ENCODE measurements around the gene ZCCHC14. TPM values are rescaled to one million over a fixed set of nuclear protein-coding genes. Genes with fewer than 3 reads are reported as not detected.

Gene ZCCHC14
- total and polyA plus RNA-seq, 10 donors: 1.6 to 18.3 (median 13.2) TPM

DNA sequence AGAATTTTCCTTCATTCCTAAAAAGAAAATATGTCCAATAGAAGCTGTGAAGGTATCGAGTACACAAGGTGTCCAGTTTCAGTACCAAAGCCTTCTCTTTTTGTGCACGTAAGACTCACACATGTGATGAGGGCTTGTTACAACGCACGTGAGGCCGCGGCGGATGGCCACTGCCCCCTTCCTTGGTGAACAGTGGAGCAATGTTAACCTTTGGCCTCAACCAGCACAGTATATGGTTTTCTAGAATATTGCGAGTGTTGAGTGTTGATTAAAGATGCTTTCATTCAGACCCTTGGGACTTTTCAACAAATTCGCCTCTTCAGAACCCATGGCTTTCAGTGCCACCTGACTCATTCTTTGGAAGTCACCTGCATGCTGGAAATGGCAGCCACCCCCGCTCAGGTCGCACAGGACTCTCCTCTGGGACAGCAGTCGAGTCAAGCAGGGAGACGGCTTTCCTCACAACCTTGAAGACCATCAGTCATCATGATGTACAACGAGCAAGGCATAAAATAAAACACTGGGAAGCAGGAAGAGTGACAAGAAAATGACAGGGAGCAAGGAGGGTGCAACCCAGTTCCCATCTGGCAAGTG, 86.2 kb downstream of the ZCCHC14 start:
- H3K27me3 ChIP-seq (replicated peaks in 1 of 7): no peaks in the 10 kb centered on the region
- peaks cover 0 to 90% (median 54%) of the 10 kb centered on the region in 6 donors for H3K36me3 ChIP-seq
- H3K27ac ChIP-seq: peak overlapping the region in 7 of 8 donors; percentile 36 to 83 (median 79)
- no peaks in the 10 kb centered on the region for H3K9me3 ChIP-seq
- H3K4me3 ChIP-seq: no peak overlapping the region
- TF ChIP-seq POLR2AphosphoS5 (IDR thresholded peaks at IDR 0.05) (peak in 1 of 3 donors; percentile 35), POLR2A (IDR thresholded peaks at IDR 0.05) (no peak)
- intact Hi-C loops (cut with DNase I; ENCODE audit: low total_unique reads): no loop called here
- WGBS, 5 donors: 85 to 94% (median 91%) methylated on average over 14 of the region's 14 CpGs
- DNase-seq: peak; percentile 70
- H3K4me1 ChIP-seq: peaks cover 0 to 23% (median 19%) of the 10 kb centered on the region in 6 donors

GRCh38 chr16:87404764-87405625, 87.8 kb downstream of the ZCCHC14 start:
- no peaks in the 10 kb centered on the region for H3K27me3 ChIP-seq (replicated peaks in 1 of 7)
- H3K4me1 ChIP-seq: peaks cover 0 to 23% (median 19%) of the 10 kb centered on the region in 6 donors
- no peak for TF ChIP-seq POLR2A (IDR thresholded peaks at IDR 0.05)
- TF ChIP-seq, protein P1, sequence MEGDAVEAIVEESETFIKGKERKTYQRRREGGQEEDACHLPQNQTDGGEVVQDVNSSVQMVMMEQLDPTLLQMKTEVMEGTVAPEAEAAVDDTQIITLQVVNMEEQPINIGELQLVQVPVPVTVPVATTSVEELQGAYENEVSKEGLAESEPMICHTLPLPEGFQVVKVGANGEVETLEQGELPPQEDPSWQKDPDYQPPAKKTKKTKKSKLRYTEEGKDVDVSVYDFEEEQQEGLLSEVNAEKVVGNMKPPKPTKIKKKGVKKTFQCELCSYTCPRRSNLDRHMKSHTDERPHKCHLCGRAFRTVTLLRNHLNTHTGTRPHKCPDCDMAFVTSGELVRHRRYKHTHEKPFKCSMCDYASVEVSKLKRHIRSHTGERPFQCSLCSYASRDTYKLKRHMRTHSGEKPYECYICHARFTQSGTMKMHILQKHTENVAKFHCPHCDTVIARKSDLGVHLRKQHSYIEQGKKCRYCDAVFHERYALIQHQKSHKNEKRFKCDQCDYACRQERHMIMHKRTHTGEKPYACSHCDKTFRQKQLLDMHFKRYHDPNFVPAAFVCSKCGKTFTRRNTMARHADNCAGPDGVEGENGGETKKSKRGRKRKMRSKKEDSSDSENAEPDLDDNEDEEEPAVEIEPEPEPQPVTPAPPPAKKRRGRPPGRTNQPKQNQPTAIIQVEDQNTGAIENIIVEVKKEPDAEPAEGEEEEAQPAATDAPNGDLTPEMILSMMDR (IDR thresholded peaks at IDR 0.05 in 8 of 11, conservative IDR thresholded peaks at IDR 0.05 in 3 of 11): no peak
- peak; percentile 13 to 41 (median 15) for TF ChIP-seq POLR2AphosphoS5 (IDR thresholded peaks at IDR 0.05)
- no peak overlapping the region for H3K27ac ChIP-seq
- 90 to 96% (median 94%) methylated on average over 19 of the region's 19 CpGs for WGBS, 5 donors
- peak; percentile 65 for DNase-seq
- H3K36me3 ChIP-seq: peaks cover 0 to 90% (median 55%) of the 10 kb centered on the region in 6 donors
- no peaks in the 10 kb centered on the region for H3K9me3 ChIP-seq
- no peak overlapping the region for H3K4me3 ChIP-seq
- intact Hi-C loops (cut with DNase I; ENCODE audit: low total_unique reads): no loop called here

- 76 to 89% (median 80%) methylated on average over 7 of the region's 7 CpGs for WGBS, 5 donors
- no peak for DNase-seq
- TF ChIP-seq POLR2AphosphoS5 (IDR thresholded peaks at IDR 0.05) (no peak), POLR2A (IDR thresholded peaks at IDR 0.05) (no peak)
- TF ChIP-seq, protein P1 (IDR thresholded peaks at IDR 0.05 in 8 of 11, conservative IDR thresholded peaks at IDR 0.05 in 3 of 11): no peak
- intact Hi-C loops (cut with DNase I; ENCODE audit: low total_unique reads): no loop called here
- H3K27me3 ChIP-seq (replicated peaks in 1 of 7): no peaks in the 10 kb centered on the region
- no peak overlapping the region for H3K27ac ChIP-seq
- H3K36me3 ChIP-seq: peaks cover 4 to 40% (median 18%) of the 10 kb centered on the region in 6 donors
- H3K4me1 ChIP-seq: peaks cover 21 to 69% (median 42%) of the 10 kb centered on the region in 6 donors
- no peaks in the 10 kb centered on the region for H3K9me3 ChIP-seq
- H3K4me3 ChIP-seq: no peak overlapping the region
Measured at GRCh38 chr16:87395181-87395842, 97.5 kb downstream of the ZCCHC14 start.

GRCh38 chr16:87393680-87394055, 99.2 kb downstream of the ZCCHC14 start:
- H3K9me3 ChIP-seq: no peaks in the 10 kb centered on the region
- WGBS, 5 donors: 89 to 93% (median 91%) methylated on average over 6 of the region's 6 CpGs
- TF ChIP-seq, protein P1 (IDR thresholded peaks at IDR 0.05 in 8 of 11, conservative IDR thresholded peaks at IDR 0.05 in 3 of 11): no peak
- TF ChIP-seq POLR2A (IDR thresholded peaks at IDR 0.05): no peak
- TF ChIP-seq POLR2AphosphoS5 (IDR thresholded peaks at IDR 0.05): no peak
- H3K4me1 ChIP-seq: peaks cover 24 to 80% (median 49%) of the 10 kb centered on the region in 6 donors
- H3K36me3 ChIP-seq: peaks cover 0 to 24% (median 4%) of the 10 kb centered on the region in 6 donors
- peak overlapping the region in 5 of 8 donors; percentile 97 to 99 (median 98) for H3K27ac ChIP-seq
- H3K27me3 ChIP-seq (replicated peaks in 1 of 7): no peaks in the 10 kb centered on the region
- no peak for DNase-seq
- H3K4me3 ChIP-seq: peak overlapping the region in 7 of 8 donors; percentile 50 to 82 (median 69)
- intact Hi-C loops (cut with DNase I; ENCODE audit: low total_unique reads): no loop called here

Measured in spleen (tissue), 11 donors.